Measurements from ENCODE around the gene PARP14.

- TF ChIP-seq CTCF (IDR thresholded peaks at IDR 0.05; ENCODE audit: low read length) (no peak), EZH2 (optimal IDR thresholded peaks at IDR 0.05; ENCODE audit: low read depth, low read length) (no peak), EZH2phosphoT487 (IDR thresholded peaks at IDR 0.05; ENCODE audit: low read length) (no peak)
Observed at GRCh38 chr3:122692674-122693073, 12.0 kb downstream of the PARP14 start.
